ENCODE results near the gene CCDC85C. TPM values are rescaled to one million over a fixed set of nuclear protein-coding genes. Genes with fewer than 3 reads are reported as not detected.
A peak's percentile ranks its signal among the peaks of the same experiment; 100 is the strongest.

The CCDC85C gene
- total RNA-seq, 2 experiments from 2014 or later = 6.8 to 7.9 TPM

- ChIA-PET POLR2A (no interaction called here), CTCF (no interaction called here)
- no peaks in the 10 kb centered on the region for H3K36me3 Mint-ChIP-seq (ENCODE audit: low read depth)
- no peak overlapping the region for H3K27ac Mint-ChIP-seq
- peaks cover 4% of the 10 kb centered on the region for H3K4me1 Mint-ChIP-seq (ENCODE audit: low read depth)
- no peaks in the 10 kb centered on the region for H3K9me3 Mint-ChIP-seq
- no peak for TF ChIP-seq CTCF (IDR thresholded peaks at IDR 0.05)
- peaks cover 20% of the 10 kb centered on the region for H3K27me3 Mint-ChIP-seq
- ATAC-seq = no peak
- intact Hi-C loops (cut with micrococcal nuclease) = no loop called here
- H3K4me3 Mint-ChIP-seq = no peak overlapping the region
- no peak for DNase-seq
Measured at GRCh38 chr14:99625476-99625875, 21.5 kb upstream of the CCDC85C start.

- Mint-ChIP-seq H3K36me3 (ENCODE audit: low read depth) (no peaks in the 10 kb centered on the region), H3K27me3 (peaks cover 21% of the 10 kb centered on the region), H3K4me1 (ENCODE audit: low read depth) (peaks cover 4% of the 10 kb centered on the region), H3K4me3 (no peak overlapping the region), H3K27ac (no peak overlapping the region), H3K9me3 (no peaks in the 10 kb centered on the region)
- ATAC-seq = no peak
- intact Hi-C loops (cut with micrococcal nuclease) = no loop called here
- no peak for DNase-seq
- no peak for TF ChIP-seq CTCF (IDR thresholded peaks at IDR 0.05)
- ChIA-PET POLR2A (no interaction called here), CTCF (no interaction called here)
Measured at GRCh38 chr14:99624971-99625370, 21.0 kb upstream of the CCDC85C start.

DNA sequence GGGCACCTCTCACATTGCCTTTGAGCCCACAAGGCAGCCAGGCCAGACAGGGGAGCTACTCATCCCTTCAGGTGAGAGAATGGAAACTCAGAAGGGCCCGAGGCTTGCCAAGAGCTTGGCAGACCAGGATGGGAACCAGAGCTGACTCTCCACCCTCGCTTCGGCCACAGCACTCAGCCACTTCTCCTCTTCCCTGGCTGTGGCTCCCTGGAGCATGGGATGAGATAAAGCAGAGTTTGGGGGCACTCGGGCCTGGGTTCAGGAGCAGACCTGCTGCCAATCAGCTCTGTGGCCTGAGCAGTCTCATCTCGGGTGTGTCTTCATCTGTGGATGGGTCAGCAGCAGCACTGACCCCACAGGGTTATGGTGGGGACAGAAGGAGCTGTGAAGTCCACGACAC, 20.0 kb upstream of the CCDC85C start:
- peaks cover 4% of the 10 kb centered on the region for H3K4me1 Mint-ChIP-seq (ENCODE audit: low read depth)
- no peaks in the 10 kb centered on the region for H3K9me3 Mint-ChIP-seq
- TF ChIP-seq CTCF (IDR thresholded peaks at IDR 0.05) = no peak
- POLR2A ChIA-PET = no interaction called here
- intact Hi-C loops (cut with micrococcal nuclease) = no loop called here
- CTCF ChIA-PET = no interaction called here
- ATAC-seq = no peak
- no peaks in the 10 kb centered on the region for H3K36me3 Mint-ChIP-seq (ENCODE audit: low read depth)
- H3K27me3 Mint-ChIP-seq = peaks cover 23% of the 10 kb centered on the region
- no peak overlapping the region for H3K27ac Mint-ChIP-seq
- no peak overlapping the region for H3K4me3 Mint-ChIP-seq
- no peak for DNase-seq

- ChIA-PET POLR2A (no interaction called here), CTCF (no interaction called here)
- TF ChIP-seq CTCF (IDR thresholded peaks at IDR 0.05) = no peak
- Mint-ChIP-seq H3K4me3 (no peak overlapping the region), H3K9me3 (no peaks in the 10 kb centered on the region), H3K36me3 (ENCODE audit: low read depth) (no peaks in the 10 kb centered on the region), H3K27me3 (peaks cover 30% of the 10 kb centered on the region), H3K4me1 (ENCODE audit: low read depth) (no peaks in the 10 kb centered on the region), H3K27ac (no peak overlapping the region)
- no peak for ATAC-seq
- intact Hi-C loops (cut with micrococcal nuclease) = no loop called here
- DNase-seq = no peak
Measured at GRCh38 chr14:99621948-99622347, 17.9 kb upstream of the CCDC85C start.

- Mint-ChIP-seq H3K27me3 (peaks cover 34% of the 10 kb centered on the region), H3K36me3 (ENCODE audit: low read depth) (no peaks in the 10 kb centered on the region), H3K4me1 (ENCODE audit: low read depth) (no peaks in the 10 kb centered on the region), H3K9me3 (no peaks in the 10 kb centered on the region), H3K27ac (no peak overlapping the region), H3K4me3 (no peak overlapping the region)
- ChIA-PET POLR2A (no interaction called here), CTCF (interaction anchor here (1.0 to 1.6 kb wide), 2 partner anchors 8 to 10 kb away, joined by 3 to 6 read pairs; no protein-coding TSS in a partner anchor)
- DNase-seq (peak; percentile 31), ATAC-seq (peak; percentile 55)
- intact Hi-C loops (cut with micrococcal nuclease) = no loop called here
- no peak for TF ChIP-seq CTCF (IDR thresholded peaks at IDR 0.05)
Measured at GRCh38 chr14:99619835-99620834, 16.1 kb upstream of the CCDC85C start.
